Activated B cell treated with CpG ODN at 0.5 μM for 24 hours (primary cell): ENCODE results near the gene GREB1L. TPM values are rescaled to one million over a fixed set of nuclear protein-coding genes. Genes with fewer than 3 reads are reported as not detected.

Experiments used
- ATAC-seq: fragments of 200-7000 bp; cut with Tn5 transposase; one replicate; pipeline ENCODE4 v1.10.0; 2021; ENCODE audit warnings: low read depth, mild to moderate bottlenecking, moderate library complexity
- CTCF ChIA-PET: fragments of 350-600 bp; sonication (Branson Sonifier 250); formaldehyde crosslinking; loops from one replicate; lab custom pipeline; 2021; ENCODE audit warnings: antibody characterized with exemption; lab: Charles Lee
- POLR2A ChIA-PET: fragments of 350-600 bp; sonication (Branson Sonifier 250); formaldehyde crosslinking; loops from one replicate; lab custom pipeline; 2021; ENCODE audit warnings: antibody characterized with exemption; lab: Charles Lee
- DNase-seq: peaks from one replicate; pipeline ENCODE4 v3.0.0; 2022
- H3K27ac Mint-ChIP-seq: one replicate; pipeline ENCODE4 v1.8.0; 2020; ENCODE audit warnings: mixed read lengths
- H3K27me3 Mint-ChIP-seq: one replicate; pipeline ENCODE4 v1.8.0; 2021; ENCODE audit warnings: mixed read lengths
- H3K36me3 Mint-ChIP-seq: one replicate; pipeline ENCODE4 v1.8.0; 2021; ENCODE audit warnings: low read depth, mixed read lengths
- H3K4me1 Mint-ChIP-seq: one replicate; pipeline ENCODE4 v1.8.0; 2021; ENCODE audit warnings: mixed read lengths
- H3K4me3 Mint-ChIP-seq: one replicate; pipeline ENCODE4 v1.8.0; 2020; ENCODE audit warnings: mild to moderate bottlenecking, mixed read lengths
- H3K9me3 Mint-ChIP-seq: one replicate; pipeline ENCODE4 v1.8.0; 2020; ENCODE audit warnings: mixed read lengths
- intact Hi-C: fragments of 100-400 bp; cut with micrococcal nuclease; formaldehyde crosslinking; loops from one replicate; pipeline ENCODE4 v1.15.1; 2024
- total RNA-seq: library from RNA; stranded (reverse); gene quantifications from 2 replicates; pipeline ENCODE4 v1.2.3, GENCODE V29; 2022
- TF ChIP-seq, protein P1 (sequence below): fragments of 200-600 bp; IDR thresholded peaks from one replicate; pipeline ENCODE4 v1.8.0; 2022; ENCODE audit warnings: antibody characterized with exemption, mild to moderate bottlenecking

Gene GREB1L
- not detected in 2 replicates for total RNA-seq

DNA sequence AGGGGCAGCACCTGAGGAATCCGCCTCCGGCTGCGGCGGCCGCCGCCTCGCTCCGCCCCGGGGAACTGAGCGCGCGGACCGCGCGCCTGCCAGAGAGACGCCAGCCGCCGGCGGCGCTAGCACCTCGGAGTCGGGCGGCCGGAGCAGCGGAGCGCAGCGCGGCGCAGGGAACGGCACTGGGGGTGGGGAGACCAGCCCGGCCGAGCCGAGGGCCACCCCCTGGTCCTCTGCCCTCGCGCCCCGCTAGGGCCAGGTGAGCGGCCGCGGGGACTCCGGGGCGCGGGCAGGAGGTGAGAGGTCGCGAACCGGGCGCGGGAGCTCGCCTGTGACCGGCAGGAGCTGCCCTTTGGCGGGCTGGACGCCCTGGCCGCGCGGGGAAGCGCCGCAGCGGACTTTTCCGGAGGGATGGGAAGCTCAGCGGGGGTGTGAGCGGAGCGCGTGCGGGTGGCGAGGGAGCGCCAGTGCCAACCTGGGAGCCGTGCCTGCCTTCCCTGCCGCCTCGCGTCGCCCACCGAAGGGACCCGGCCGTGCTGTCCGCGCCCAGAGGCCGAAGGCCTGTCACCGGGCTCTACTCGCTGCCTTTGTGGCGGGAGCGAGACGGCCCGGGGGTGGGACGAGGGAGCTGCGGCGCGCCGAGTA is at the start of gene GREB1L:
Gene GREB1L, plus strand, starts transcription at position 92 of the 639 bp plus-strand sequence. CDS start 141,287 bp downstream, outside the sequence.
- intact Hi-C loops = no loop called here

DNA sequence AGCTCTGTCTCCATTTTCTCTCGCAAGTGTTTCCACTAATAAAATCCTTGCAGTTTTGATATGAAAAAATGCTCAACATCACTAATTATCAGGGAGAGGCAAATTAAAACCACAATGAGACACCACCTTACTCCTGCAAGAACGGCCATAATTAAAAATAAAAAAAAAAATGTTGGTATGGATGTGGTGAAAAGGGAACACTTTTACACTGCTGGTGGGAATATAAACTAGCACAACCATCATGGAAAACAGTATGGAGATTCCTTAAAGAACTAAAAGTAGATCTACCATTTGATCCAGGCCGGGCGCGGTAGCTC is 49.8 kb upstream of the GREB1L start:
- ATAC-seq (no peak), DNase-seq (no peak)
- peaks cover 5% of the 10 kb centered on the region for H3K27me3 Mint-ChIP-seq
- no peak overlapping the region for H3K27ac Mint-ChIP-seq
- no peaks in the 10 kb centered on the region for H3K36me3 Mint-ChIP-seq
- no peaks in the 10 kb centered on the region for H3K9me3 Mint-ChIP-seq
- ChIA-PET POLR2A (no interaction called here), CTCF (interaction anchor here (1.3 kb wide), 2 partner anchors 11 to 13 kb away, joined by 4 to 7 read pairs; no protein-coding TSS in a partner anchor)
- no peaks in the 10 kb centered on the region for H3K4me1 Mint-ChIP-seq
- H3K4me3 Mint-ChIP-seq = no peak overlapping the region
- TF ChIP-seq, protein P1, sequence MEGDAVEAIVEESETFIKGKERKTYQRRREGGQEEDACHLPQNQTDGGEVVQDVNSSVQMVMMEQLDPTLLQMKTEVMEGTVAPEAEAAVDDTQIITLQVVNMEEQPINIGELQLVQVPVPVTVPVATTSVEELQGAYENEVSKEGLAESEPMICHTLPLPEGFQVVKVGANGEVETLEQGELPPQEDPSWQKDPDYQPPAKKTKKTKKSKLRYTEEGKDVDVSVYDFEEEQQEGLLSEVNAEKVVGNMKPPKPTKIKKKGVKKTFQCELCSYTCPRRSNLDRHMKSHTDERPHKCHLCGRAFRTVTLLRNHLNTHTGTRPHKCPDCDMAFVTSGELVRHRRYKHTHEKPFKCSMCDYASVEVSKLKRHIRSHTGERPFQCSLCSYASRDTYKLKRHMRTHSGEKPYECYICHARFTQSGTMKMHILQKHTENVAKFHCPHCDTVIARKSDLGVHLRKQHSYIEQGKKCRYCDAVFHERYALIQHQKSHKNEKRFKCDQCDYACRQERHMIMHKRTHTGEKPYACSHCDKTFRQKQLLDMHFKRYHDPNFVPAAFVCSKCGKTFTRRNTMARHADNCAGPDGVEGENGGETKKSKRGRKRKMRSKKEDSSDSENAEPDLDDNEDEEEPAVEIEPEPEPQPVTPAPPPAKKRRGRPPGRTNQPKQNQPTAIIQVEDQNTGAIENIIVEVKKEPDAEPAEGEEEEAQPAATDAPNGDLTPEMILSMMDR = no peak
- intact Hi-C loops = no loop called here

More for the DNA sequence above, at the start of gene GREB1L:
- Mint-ChIP-seq H3K36me3 (no peaks in the 10 kb centered on the region), H3K9me3 (no peaks in the 10 kb centered on the region), H3K4me1 (peaks cover 10% of the 10 kb centered on the region), H3K27me3 (peaks cover 50% of the 10 kb centered on the region), H3K27ac (no peak within 1 kb of the TSS), H3K4me3 (no peak within 1 kb of the TSS)
- CTCF ChIA-PET = no interaction called here
- TF ChIP-seq, protein P1 = no peak
- no peak for DNase-seq
- ATAC-seq = no peak
- POLR2A ChIA-PET = no interaction called here

DNA sequence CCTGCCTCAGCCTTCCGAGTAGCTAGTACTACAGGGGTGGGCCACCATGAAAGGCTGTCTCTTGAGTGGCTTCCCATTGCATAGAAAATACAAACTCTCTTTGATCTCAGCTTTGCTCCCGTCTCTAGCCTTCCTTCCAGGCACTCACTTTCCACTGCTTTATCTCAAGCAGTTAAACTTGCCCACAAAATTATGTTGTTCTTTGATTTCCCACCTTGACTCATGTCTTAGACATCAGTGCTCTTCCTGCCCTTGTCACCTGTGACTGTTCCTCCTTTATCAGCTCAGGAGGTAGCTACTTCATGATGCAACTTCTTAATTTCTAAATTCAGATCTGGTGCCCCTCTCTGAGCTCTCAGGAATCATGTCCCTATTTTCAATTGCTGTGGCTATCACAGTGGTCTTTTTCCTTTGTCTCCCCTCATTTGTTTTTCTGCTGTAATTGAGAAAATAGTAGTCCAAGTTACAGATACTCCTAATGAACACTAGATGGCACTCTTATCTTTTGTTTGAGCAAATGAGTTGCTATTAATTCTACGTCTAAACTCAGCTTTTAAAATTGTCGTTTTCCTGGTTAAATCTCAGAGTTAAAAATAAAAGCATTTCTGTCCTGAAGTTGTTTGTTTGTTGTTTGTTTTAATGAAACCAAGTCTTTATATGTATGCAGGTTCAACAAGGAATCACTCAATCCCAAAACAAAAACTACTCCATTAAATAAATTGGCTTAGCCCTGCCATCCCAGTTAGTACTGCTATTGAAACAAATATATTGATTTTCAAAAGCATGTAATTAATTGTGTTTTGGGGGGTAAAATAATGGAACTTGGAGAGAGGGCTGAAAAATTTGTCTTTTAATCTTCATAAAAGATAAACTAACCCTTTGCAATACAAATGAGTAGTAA is 46.9 kb upstream of the GREB1L start:
- no peaks in the 10 kb centered on the region for H3K36me3 Mint-ChIP-seq
- DNase-seq (no peak), ATAC-seq (peak; percentile 28)
- H3K27ac Mint-ChIP-seq = no peak overlapping the region
- intact Hi-C loops = loop anchor here (1.0 to 2.0 kb wide), 4 partner anchors 250 to 1368 kb away; no protein-coding TSS in a partner anchor
- H3K27me3 Mint-ChIP-seq = peaks cover 8% of the 10 kb centered on the region
- TF ChIP-seq, protein P1 = peak; percentile 37
- no peaks in the 10 kb centered on the region for H3K9me3 Mint-ChIP-seq
- CTCF ChIA-PET = interaction anchor here (0.8 to 3.8 kb wide), 10 partner anchors 9 to 1510 kb away, joined by 3 to 52 read pairs (median 4); no protein-coding TSS in a partner anchor
- POLR2A ChIA-PET = no interaction called here
- no peaks in the 10 kb centered on the region for H3K4me1 Mint-ChIP-seq
- no peak overlapping the region for H3K4me3 Mint-ChIP-seq

DNA sequence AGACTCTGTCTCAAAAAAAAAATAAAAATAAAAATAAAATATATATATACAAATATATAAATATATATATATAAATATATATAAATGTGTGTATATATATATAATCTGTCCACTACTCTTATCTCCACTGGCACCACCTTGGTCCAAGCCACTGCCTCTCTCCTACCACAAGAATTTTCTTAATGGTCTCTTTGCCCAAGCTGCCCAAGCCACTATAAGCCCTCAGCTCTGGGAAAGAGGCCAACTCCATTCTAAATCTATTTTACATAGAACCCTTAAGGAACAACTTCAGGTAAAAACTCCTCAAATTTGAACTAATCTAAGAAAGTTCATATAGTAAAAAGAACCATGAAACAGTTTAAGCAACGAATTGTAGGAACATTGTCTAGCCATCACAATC is 45.6 kb upstream of the GREB1L start:
- Mint-ChIP-seq H3K27ac (no peak overlapping the region), H3K36me3 (no peaks in the 10 kb centered on the region), H3K4me3 (no peak overlapping the region), H3K27me3 (peaks cover 9% of the 10 kb centered on the region), H3K9me3 (no peaks in the 10 kb centered on the region), H3K4me1 (no peaks in the 10 kb centered on the region)
- TF ChIP-seq, protein P1 = no peak
- intact Hi-C loops = no loop called here
- DNase-seq (no peak), ATAC-seq (no peak)
- POLR2A ChIA-PET = no interaction called here
- CTCF ChIA-PET = interaction anchor here (1.5 to 3.8 kb wide), 4 partner anchors 10 to 760 kb away, joined by 3 to 52 read pairs (median 9); no protein-coding TSS in a partner anchor

DNA sequence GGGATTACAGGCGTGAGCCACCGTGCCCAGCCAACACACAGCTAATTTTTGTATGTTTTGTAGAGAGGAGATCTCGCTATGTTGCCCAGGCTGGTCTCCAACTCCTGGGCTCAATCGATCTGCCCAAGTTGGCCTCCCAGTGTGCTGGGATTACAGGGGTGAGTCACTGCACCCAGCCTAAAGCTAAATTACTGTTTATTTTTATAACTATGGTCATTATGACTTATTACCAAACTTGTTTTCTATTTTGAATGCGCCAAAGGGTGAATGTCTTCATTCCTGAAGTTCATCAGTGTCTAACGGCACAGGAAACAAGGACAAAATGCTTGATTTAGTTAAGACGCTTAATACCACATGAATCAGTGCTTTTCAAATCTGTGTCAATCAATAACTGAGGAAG is 38.9 kb upstream of the GREB1L start:
- Mint-ChIP-seq H3K36me3 (no peaks in the 10 kb centered on the region), H3K4me1 (no peaks in the 10 kb centered on the region), H3K27me3 (peaks cover 4% of the 10 kb centered on the region), H3K27ac (no peak overlapping the region), H3K4me3 (no peak overlapping the region), H3K9me3 (no peaks in the 10 kb centered on the region)
- no peak for ATAC-seq
- ChIA-PET CTCF (no interaction called here), POLR2A (no interaction called here)
- DNase-seq = no peak
- TF ChIP-seq, protein P1 = no peak
- intact Hi-C loops = no loop called here
